ENCODE data around the gene MRRF. TPM values are rescaled to one million over a fixed set of nuclear protein-coding genes. Genes with fewer than 3 reads are reported as not detected.
A peak's percentile ranks its signal among the peaks of the same experiment; 100 is the strongest.

The MRRF gene
- total RNA-seq, 1 experiment from 2014 or later: 42.3 TPM

GRCh38 chr9:122336189-122336588 is 71.5 kb downstream of the MRRF start (continued):
- TF ChIP-seq, protein P1, sequence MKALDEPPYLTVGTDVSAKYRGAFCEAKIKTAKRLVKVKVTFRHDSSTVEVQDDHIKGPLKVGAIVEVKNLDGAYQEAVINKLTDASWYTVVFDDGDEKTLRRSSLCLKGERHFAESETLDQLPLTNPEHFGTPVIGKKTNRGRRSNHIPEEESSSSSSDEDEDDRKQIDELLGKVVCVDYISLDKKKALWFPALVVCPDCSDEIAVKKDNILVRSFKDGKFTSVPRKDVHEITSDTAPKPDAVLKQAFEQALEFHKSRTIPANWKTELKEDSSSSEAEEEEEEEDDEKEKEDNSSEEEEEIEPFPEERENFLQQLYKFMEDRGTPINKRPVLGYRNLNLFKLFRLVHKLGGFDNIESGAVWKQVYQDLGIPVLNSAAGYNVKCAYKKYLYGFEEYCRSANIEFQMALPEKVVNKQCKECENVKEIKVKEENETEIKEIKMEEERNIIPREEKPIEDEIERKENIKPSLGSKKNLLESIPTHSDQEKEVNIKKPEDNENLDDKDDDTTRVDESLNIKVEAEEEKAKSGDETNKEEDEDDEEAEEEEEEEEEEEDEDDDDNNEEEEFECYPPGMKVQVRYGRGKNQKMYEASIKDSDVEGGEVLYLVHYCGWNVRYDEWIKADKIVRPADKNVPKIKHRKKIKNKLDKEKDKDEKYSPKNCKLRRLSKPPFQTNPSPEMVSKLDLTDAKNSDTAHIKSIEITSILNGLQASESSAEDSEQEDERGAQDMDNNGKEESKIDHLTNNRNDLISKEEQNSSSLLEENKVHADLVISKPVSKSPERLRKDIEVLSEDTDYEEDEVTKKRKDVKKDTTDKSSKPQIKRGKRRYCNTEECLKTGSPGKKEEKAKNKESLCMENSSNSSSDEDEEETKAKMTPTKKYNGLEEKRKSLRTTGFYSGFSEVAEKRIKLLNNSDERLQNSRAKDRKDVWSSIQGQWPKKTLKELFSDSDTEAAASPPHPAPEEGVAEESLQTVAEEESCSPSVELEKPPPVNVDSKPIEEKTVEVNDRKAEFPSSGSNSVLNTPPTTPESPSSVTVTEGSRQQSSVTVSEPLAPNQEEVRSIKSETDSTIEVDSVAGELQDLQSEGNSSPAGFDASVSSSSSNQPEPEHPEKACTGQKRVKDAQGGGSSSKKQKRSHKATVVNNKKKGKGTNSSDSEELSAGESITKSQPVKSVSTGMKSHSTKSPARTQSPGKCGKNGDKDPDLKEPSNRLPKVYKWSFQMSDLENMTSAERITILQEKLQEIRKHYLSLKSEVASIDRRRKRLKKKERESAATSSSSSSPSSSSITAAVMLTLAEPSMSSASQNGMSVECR (CRISPR knock-in tag; IDR thresholded peaks at IDR 0.05; ENCODE audit: borderline replicate concordance): no peak
- TF ChIP-seq, protein P2, sequence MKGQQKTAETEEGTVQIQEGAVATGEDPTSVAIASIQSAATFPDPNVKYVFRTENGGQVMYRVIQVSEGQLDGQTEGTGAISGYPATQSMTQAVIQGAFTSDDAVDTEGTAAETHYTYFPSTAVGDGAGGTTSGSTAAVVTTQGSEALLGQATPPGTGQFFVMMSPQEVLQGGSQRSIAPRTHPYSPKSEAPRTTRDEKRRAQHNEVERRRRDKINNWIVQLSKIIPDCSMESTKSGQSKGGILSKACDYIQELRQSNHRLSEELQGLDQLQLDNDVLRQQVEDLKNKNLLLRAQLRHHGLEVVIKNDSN (CRISPR knock-in tag; IDR thresholded peaks at IDR 0.05): no peak
- TF ChIP-seq ZNF423 (CRISPR knock-in tag; IDR thresholded peaks at IDR 0.05): no peak
- TF ChIP-seq NFE2L1 (CRISPR knock-in tag; IDR thresholded peaks at IDR 0.05): no peak
- TF ChIP-seq TP53 (CRISPR knock-in tag; IDR thresholded peaks at IDR 0.05): no peak
- no peak for TF ChIP-seq MXD4 (CRISPR knock-in tag; IDR thresholded peaks at IDR 0.05; ENCODE audit: borderline replicate concordance)
- TF ChIP-seq IRF2 (CRISPR knock-in tag; IDR thresholded peaks at IDR 0.05; ENCODE audit: borderline replicate concordance, low read depth): no peak
- TF ChIP-seq NR3C1 (CRISPR knock-in tag; conservative IDR thresholded peaks at IDR 0.05; ENCODE audit: low read depth): no peak
- TF ChIP-seq ZNF121 (CRISPR knock-in tag; IDR thresholded peaks at IDR 0.05): no peak
- no peak for TF ChIP-seq CTCF (IDR thresholded peaks at IDR 0.05)

- peak; percentile 62 for ATAC-seq
- POLR2A ChIA-PET: interaction anchor here (1.3 to 1.7 kb wide), 2 partner anchors 9 to 72 kb away, joined by 3 to 7 read pairs; partner anchors contain the start of genes MRRF and RBM18
- no peak for TF ChIP-seq AR (CRISPR knock-in tag; IDR thresholded peaks at IDR 0.05)
- TF ChIP-seq PRRX2 (CRISPR knock-in tag; IDR thresholded peaks at IDR 0.05): no peak
- TF ChIP-seq ZNF263 (CRISPR knock-in tag; IDR thresholded peaks at IDR 0.05; ENCODE audit: low read depth): no peak
- TF ChIP-seq CBFB (CRISPR knock-in tag; IDR thresholded peaks at IDR 0.05; ENCODE audit: low read depth): no peak
- TF ChIP-seq ZNF671 (CRISPR knock-in tag; IDR thresholded peaks at IDR 0.05): no peak
- TF ChIP-seq CREM (CRISPR knock-in tag; IDR thresholded peaks at IDR 0.05): no peak
- no peak for TF ChIP-seq ATF6 (CRISPR knock-in tag; IDR thresholded peaks at IDR 0.05)
- no peak for TF ChIP-seq ATF1 (CRISPR knock-in tag; IDR thresholded peaks at IDR 0.05)
- no peak for TF ChIP-seq ERG (CRISPR knock-in tag; IDR thresholded peaks at IDR 0.05)
- TF ChIP-seq, protein P3, sequence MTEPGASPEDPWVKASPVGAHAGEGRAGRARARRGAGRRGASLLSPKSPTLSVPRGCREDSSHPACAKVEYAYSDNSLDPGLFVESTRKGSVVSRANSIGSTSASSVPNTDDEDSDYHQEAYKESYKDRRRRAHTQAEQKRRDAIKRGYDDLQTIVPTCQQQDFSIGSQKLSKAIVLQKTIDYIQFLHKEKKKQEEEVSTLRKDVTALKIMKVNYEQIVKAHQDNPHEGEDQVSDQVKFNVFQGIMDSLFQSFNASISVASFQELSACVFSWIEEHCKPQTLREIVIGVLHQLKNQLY (CRISPR knock-in tag; IDR thresholded peaks at IDR 0.05): no peak
- TF ChIP-seq NR1H2 (CRISPR knock-in tag; IDR thresholded peaks at IDR 0.05): no peak
- TF ChIP-seq ELF4 (CRISPR knock-in tag; IDR thresholded peaks at IDR 0.05; ENCODE audit: low read depth): no peak
- TF ChIP-seq IRF2 (CRISPR knock-in tag; IDR thresholded peaks at IDR 0.05; ENCODE audit: borderline replicate concordance, low read depth): no peak
- no peak for TF ChIP-seq RORB (CRISPR knock-in tag; IDR thresholded peaks at IDR 0.05)
Observed at GRCh38 chr9:122336866-122337555, 72.3 kb downstream of the MRRF start.

More at GRCh38 chr9:122336866-122337555, 72.3 kb downstream of the MRRF start:
- H3K9me3 Mint-ChIP-seq: no peaks in the 10 kb centered on the region
- DNase-seq (ENCODE audit: low spot score): no peak
- H3K4me3 Mint-ChIP-seq: peak overlapping the region; percentile 55
- H3K27ac Mint-ChIP-seq: 0 out of 2 replicates have a peak overlapping the region, but pooled peaks have one; percentile 23
- peaks cover 8% of the 10 kb centered on the region; the same call in 1 of the 2 replicates for H3K27me3 Mint-ChIP-seq (ENCODE audit: low read depth)
- peaks cover 66% of the 10 kb centered on the region for H3K4me1 Mint-ChIP-seq
- CTCF ChIA-PET: interaction anchor here (0.6 to 6.6 kb wide), 10 partner anchors 9 to 242 kb away, joined by 3 to 71 read pairs (median 12); partner anchors contain the start of genes MRRF and RBM18
- H3K36me3 Mint-ChIP-seq: no peaks in the 10 kb centered on the region
